Panc1 (cell line): ENCODE measurements around the gene APLF.
A peak's percentile ranks its signal among the peaks of the same experiment; 100 is the strongest.

Experiments used
- POLR2AphosphoS5 ChIP-seq: IDR thresholded peaks from 2 replicates; pipeline ENCODE4 v1.6.1; 2012; ENCODE audit warnings: mild to moderate bottlenecking, low read depth, low read length, moderate library complexity
- SIN3A ChIP-seq: IDR thresholded peaks from 2 replicates; pipeline ENCODE4 v1.6.1; 2012; ENCODE audit warnings: low read depth, mild to moderate bottlenecking, low read length, moderate library complexity, borderline replicate concordance; ENCODE audit not compliant: insufficient read depth
- TF ChIP-seq, protein P1 (sequence below): fragments of 450-650 bp; IDR thresholded peaks from 2 replicates; pipeline ENCODE4 v1.5.1; 2017; ENCODE audit warnings: mild to moderate bottlenecking
- TF ChIP-seq, protein P2 (sequence below), 2 experiments: IDR thresholded peaks; 2 replicates each; pipeline ENCODE4 v1.6.1; 2011 to 2012; ENCODE audit warnings: low read depth in 2 of 2, control low read depth in 1 of 2, low read length in 1 of 2, mild to moderate bottlenecking in 1 of 2, moderate library complexity in 1 of 2; ENCODE audit not compliant: insufficient read depth in 1 of 2

DNA sequence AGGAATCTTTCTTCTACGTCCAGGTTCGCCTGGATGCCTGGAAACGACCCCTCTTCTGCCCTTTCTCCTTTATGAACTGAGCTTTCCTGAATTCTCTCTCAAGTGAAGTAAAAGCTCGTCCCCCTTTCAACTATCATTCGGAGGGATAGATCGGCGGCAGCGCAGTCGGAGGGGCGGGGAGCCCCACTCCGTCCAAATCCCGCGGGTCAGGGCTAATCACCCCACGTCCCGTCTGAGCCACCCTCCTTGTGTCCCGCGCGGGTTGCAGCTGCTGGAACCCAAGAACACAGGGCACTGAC lies 658 bp upstream of the APLF start:
- TF ChIP-seq, protein P1, sequence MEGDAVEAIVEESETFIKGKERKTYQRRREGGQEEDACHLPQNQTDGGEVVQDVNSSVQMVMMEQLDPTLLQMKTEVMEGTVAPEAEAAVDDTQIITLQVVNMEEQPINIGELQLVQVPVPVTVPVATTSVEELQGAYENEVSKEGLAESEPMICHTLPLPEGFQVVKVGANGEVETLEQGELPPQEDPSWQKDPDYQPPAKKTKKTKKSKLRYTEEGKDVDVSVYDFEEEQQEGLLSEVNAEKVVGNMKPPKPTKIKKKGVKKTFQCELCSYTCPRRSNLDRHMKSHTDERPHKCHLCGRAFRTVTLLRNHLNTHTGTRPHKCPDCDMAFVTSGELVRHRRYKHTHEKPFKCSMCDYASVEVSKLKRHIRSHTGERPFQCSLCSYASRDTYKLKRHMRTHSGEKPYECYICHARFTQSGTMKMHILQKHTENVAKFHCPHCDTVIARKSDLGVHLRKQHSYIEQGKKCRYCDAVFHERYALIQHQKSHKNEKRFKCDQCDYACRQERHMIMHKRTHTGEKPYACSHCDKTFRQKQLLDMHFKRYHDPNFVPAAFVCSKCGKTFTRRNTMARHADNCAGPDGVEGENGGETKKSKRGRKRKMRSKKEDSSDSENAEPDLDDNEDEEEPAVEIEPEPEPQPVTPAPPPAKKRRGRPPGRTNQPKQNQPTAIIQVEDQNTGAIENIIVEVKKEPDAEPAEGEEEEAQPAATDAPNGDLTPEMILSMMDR = peak; percentile 18; the same call in 1 of the 2 replicates
- TF ChIP-seq, protein P2, sequence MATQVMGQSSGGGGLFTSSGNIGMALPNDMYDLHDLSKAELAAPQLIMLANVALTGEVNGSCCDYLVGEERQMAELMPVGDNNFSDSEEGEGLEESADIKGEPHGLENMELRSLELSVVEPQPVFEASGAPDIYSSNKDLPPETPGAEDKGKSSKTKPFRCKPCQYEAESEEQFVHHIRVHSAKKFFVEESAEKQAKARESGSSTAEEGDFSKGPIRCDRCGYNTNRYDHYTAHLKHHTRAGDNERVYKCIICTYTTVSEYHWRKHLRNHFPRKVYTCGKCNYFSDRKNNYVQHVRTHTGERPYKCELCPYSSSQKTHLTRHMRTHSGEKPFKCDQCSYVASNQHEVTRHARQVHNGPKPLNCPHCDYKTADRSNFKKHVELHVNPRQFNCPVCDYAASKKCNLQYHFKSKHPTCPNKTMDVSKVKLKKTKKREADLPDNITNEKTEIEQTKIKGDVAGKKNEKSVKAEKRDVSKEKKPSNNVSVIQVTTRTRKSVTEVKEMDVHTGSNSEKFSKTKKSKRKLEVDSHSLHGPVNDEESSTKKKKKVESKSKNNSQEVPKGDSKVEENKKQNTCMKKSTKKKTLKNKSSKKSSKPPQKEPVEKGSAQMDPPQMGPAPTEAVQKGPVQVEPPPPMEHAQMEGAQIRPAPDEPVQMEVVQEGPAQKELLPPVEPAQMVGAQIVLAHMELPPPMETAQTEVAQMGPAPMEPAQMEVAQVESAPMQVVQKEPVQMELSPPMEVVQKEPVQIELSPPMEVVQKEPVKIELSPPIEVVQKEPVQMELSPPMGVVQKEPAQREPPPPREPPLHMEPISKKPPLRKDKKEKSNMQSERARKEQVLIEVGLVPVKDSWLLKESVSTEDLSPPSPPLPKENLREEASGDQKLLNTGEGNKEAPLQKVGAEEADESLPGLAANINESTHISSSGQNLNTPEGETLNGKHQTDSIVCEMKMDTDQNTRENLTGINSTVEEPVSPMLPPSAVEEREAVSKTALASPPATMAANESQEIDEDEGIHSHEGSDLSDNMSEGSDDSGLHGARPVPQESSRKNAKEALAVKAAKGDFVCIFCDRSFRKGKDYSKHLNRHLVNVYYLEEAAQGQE (IDR thresholded peaks at IDR 0.05; ENCODE audit: insufficient read depth in 1 of 2, low read depth in 2 of 2, low read length in 1 of 2) = no peak
- TF ChIP-seq SIN3A = 0 out of 2 replicates have a peak, but pooled peaks have one; percentile 72
- no peak for TF ChIP-seq POLR2AphosphoS5
